ENCODE results near the gene DNAJC12.
"Not testable (repeated sequence)": the region's sequence is repeated elsewhere in the genome, so short reads cannot be mapped to it uniquely, and the experiment has no call there.

DNAJC12 gene

GRCh38 chr10:67839511-67839910 is 1.5 kb upstream of the DNAJC12 start:
- not testable (repeated sequence) for DNase-seq (ENCODE audit: low spot score)

- no peak for DNase-seq (ENCODE audit: low spot score)
Measured at GRCh38 chr10:67836972-67837371, 1.0 kb downstream of the DNAJC12 start.

GRCh38 chr10:67836488-67836887 is 1.5 kb downstream of the DNAJC12 start:
- no peak for DNase-seq (ENCODE audit: low spot score)

GRCh38 chr10:67835541-67836394 is 2.2 kb downstream of the DNAJC12 start:
- not testable (repeated sequence) for DNase-seq (ENCODE audit: low spot score)

- no peak for DNase-seq (ENCODE audit: low spot score)
Measured at GRCh38 chr10:67834375-67834774, 3.6 kb downstream of the DNAJC12 start.

GRCh38 chr10:67827811-67828210 is 10.2 kb downstream of the DNAJC12 start:
- DNase-seq (ENCODE audit: low spot score): no peak

GRCh38 chr10:67819768-67820204 is 18.2 kb downstream of the DNAJC12 start:
- no peak for DNase-seq (ENCODE audit: low spot score)

- DNase-seq (ENCODE audit: low spot score): no peak
Measured at GRCh38 chr10:67818323-67818722, 19.7 kb downstream of the DNAJC12 start.

GRCh38 chr10:67816719-67817118 is 21.3 kb downstream of the DNAJC12 start:
- no peak for DNase-seq (ENCODE audit: low spot score)

GRCh38 chr10:67815571-67816059 is 22.4 kb downstream of the DNAJC12 start:
- DNase-seq (ENCODE audit: low spot score): no peak

- DNase-seq (ENCODE audit: low spot score): no peak
Measured at GRCh38 chr10:67812007-67812406, 26.0 kb downstream of the DNAJC12 start.

GRCh38 chr10:67809107-67809506 is 28.9 kb downstream of the DNAJC12 start:
- no peak for DNase-seq (ENCODE audit: low spot score)

GRCh38 chr10:67808704-67809103 is 29.3 kb downstream of the DNAJC12 start:
- no peak for DNase-seq (ENCODE audit: low spot score)

GRCh38 chr10:67807855-67808456 is 30.0 kb downstream of the DNAJC12 start:
- DNase-seq (ENCODE audit: low spot score): no peak

- DNase-seq (ENCODE audit: low spot score): no peak
Measured at GRCh38 chr10:67804395-67804678, 33.7 kb downstream of the DNAJC12 start.

- no peak for DNase-seq (ENCODE audit: low spot score)
Measured at GRCh38 chr10:67803588-67804394, 34.2 kb downstream of the DNAJC12 start.

GRCh38 chr10:67802767-67803538 is 35.0 kb downstream of the DNAJC12 start:
- no peak for DNase-seq (ENCODE audit: low spot score)

GRCh38 chr10:67801118-67801517 is 36.9 kb downstream of the DNAJC12 start:
- no peak for DNase-seq (ENCODE audit: low spot score)

GRCh38 chr10:67794909-67795460 is 43.0 kb downstream of the DNAJC12 start:
- DNase-seq (ENCODE audit: low spot score): no peak

GRCh38 chr10:67794256-67794655 is 43.7 kb downstream of the DNAJC12 start:
- no peak for DNase-seq (ENCODE audit: low spot score)

GRCh38 chr10:67793313-67793712 is 44.7 kb downstream of the DNAJC12 start:
- DNase-seq (ENCODE audit: low spot score): no peak

GRCh38 chr10:67792653-67793052 is 45.3 kb downstream of the DNAJC12 start:
- DNase-seq (ENCODE audit: low spot score): no peak

All from hematopoietic multipotent progenitor cell treated with erythropoietin and hydrocortisone succinate and interleukin-3 and kit ligand, for 15 days (in vitro differentiated cells).